ENCODE results near the gene GPR55.

GPR55 gene

DNA sequence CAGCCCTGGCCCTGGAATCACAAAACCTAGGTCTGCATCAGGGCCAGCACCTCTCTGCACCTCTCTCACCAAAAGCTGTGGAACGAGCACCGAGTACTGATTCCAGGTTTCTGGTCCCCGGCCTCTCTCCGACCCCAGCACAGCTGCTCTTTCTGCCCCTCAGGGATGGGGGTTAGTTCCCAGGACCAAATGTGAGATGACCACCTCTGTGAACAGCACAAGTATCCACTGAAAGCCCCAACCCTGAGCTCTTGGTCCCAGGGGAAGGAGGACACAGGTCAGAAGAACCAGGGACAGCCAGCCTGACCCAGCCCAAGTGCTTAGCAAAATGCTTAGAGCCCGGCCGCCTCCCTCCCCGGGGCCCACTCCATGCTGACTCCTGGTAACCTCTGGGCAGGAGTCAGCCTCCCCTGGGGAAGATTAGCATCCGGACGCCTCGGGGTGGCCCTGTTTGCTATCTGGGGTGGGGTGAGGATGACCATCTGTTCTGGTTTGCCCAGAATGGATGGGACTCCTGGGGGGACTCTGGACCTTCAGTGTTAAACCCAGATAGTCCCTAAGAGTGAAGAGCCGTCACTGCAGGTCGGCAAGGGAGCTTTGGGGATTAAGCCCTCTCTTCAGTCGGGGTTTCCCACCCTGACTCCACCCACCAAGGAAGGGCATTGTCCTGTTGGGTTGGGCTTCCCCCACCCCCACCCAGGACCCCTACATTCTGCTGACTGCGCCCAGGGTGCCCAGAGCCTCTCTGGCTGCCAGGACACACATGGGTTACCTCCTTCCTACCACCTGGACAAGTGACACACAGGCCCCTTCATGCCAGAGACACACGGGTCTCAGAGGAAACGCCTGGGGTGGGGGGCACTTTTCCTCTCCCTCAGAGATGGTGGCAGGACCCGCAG is 9.4 kb upstream of the GPR55 start:
- DNase-seq (ENCODE audit: low read depth in 3 of 3), result no peak

DNA sequence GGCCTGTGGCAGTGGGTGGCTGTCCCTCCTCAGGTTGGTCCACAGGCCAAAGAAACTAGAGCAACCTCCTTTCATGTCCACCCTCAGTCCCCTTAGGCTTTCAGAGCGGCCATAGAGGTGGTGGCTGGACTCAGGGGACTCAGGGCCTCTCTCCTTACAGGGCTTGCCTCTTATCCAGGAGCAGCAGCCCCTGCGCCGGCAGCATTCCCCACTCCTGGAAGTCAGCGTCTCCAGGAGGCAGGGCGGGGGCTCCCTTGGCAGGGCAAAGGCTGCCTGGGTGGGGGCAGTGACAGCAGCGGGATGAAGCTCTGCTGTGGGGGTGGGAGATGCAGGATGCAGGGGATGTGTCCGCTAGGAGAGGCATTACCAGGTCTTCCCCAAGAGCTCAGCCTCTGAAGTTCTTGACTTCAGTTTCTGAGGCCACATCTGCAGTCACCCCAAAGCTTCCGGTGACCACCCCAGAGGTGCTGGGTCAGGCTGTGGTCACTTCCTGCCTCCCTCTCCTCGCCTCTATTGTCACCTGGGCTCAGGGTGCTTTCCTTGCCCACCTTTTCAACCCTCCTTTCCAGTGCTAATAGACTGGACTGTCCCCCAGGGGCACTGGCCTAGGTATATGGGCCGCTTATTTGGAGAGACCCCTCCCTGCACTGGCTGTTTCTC is 8.6 kb upstream of the GPR55 start:
- DNase-seq (ENCODE audit: low read depth in 3 of 3), result no peak

DNA sequence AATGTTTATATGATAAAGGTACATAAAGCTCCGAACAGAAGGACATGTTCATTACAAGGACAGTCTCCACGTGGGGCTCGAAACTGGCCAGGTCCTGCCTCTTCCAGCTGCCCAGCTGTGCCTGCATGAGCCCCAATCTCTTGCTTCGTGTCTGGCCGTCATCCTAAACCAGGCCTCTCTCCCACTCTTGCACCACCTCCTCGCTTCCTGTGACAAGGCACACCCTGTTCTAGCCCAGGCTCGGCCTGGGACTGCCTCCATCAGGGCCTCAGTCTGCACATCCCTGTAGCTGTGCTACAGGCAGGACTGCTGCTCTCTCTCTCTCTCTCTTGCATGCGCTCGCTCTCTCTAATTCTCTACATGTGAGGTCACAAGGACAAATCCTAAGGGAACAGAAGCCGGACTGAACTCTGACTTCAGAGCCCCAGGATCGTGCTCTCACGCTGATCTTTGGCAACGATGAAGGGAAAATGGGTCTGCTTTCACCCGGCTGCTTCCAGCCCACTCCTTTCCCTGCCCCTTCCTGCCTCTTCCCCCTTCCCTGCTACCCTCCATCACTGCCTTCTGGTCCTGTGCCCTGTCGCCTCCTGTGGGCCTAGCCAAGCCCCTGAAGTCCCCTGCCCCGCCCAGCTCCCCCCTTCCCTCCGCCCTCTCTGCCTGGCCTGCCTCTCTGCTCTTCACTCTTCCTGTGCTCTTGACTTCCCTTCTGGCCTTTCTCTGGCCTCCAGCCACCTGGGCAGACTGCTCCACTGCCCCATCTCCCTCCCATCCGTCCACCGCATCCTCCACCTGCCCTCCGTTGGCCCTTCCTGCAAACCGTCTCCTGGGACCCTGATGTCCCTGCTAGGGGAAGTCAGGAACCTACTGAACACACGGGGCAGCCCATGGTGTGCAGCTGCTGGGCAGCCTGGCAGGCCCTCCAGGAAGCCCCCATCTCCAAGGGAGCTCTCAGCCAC is 7.8 kb upstream of the GPR55 start:
- DNase-seq (ENCODE audit: low read depth in 3 of 3), result no peak

DNA sequence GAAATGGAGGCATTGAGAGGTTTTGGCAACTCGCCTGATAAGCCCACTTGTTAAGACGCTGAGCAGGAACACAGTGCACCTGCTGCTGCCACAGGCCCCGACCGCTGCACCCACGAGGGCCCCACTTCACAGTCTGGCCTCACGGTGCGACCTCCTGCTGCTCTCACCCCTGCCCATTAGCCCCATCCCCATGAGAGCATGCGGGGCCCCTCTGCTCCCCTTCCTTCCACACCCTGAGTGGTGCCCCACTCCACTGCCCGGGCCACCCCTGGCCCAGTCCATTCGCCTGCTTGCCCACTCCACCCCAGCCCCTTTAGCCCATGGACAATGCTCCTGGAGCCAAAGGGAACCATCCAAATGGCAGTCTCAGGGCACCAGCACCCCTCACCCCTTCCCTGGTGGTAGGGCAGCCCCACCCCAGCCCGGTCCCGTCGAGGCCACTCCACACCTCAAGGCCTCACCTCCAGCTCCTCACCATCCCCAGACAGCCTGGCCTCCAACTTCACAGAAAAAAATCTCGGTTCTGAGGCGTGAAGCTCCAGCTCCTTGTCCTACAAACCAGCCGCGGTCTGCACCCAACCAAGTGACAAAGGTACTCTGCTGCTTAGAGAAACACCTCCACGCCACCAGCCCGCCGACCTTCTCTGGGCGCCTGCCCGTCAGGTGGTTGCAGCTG is 6.7 kb upstream of the GPR55 start:
- DNase-seq (ENCODE audit: low read depth in 3 of 3), result no peak

DNA sequence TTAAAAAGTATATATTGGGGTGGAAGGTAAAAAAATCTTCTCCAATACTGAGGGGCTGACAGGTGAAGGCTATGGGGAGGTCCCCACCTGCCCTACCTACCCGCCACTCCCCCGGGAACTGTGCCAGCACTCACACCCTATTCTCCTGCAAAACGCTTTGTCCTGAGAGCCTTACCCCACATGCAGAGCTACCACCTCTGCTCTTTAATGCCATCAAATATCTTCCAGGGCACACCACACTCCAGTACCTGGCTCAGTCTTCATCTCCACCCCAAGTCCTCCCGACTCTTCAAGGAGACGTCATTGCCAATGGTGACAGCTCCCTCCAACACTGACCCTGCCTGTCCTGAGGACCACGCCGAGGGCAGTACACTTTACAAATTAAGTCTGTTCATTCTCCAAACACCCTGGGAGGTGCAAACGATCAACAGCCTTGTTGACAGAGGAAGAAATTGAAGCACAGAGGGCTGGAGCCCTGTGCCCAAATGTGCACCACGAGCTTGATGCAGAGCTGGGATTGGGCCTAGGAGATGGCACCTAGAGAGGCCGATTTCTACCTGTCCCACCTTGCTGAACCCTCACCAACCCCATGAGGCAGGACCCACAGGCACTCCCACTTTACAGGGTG is 6.0 kb upstream of the GPR55 start:
- no peak for DNase-seq (ENCODE audit: low read depth in 3 of 3)

DNA sequence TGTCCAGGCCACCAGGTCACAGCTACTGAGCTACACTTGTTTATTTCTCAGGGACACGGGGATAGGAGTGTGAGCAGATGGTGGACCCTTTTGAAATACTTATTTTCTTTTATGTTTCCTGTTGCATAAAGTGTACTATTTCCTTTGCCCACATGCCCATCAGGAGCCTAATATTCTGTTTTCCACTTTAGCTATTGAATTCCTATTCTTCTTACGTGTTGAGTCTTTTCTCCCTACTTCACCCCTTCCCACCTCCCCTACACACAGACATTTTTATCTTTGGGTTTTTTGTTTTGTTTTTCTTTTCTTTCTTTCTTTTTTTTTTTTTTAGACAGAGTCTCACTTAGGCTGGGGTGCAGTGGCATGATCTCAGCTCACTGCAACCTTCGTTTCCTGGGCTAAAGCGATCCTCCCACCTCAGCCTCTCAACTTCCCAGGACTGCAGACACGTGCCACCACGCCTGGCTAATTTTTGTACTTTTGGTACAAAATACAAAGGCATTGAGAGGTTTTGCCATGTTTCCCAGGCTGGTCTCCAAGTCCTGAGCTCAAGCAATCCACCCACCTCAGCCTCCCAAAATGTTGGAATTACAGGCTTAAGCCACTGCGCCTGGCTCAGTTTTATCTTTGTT is 5.2 kb upstream of the GPR55 start:
- no peak for DNase-seq (ENCODE audit: low read depth in 3 of 3)

DNA sequence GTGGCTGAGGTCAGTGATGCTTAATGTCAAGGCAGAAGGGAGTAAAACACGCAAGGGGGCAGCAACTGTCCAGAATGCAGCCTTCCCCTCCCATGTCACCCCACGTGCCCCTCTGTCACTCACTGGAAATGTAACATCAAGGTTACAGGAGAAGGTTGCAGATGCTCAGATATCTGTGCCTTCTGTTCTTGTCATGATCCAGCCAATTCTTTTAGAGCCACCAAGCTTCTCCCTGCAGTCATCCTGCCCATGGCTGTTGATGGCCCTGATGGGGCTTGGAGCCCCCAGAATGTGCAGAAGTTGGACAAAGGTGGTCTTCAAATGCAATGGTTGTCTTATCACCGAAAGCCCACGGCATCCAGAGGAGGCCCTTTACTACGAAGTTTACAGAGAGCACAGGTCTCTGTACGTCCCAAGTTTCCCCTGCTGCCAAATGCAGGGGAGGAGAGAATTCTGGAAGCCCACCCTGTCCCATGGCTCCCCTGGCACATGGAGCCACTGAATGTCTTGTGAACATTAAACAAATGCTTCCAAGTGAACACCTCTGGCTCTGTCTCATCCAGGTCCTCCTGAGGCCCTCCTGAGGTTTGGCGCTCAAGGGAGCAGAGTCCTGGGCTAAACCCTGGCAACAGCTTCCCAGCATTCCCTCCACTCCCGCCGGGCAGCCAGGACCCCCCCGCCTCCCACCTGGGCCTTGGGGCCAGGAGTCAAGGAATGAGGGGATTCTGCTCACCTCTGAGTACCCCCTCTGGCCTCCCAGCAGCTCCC is 4.5 kb upstream of the GPR55 start:
- no peak for DNase-seq (ENCODE audit: low read depth in 3 of 3)

DNA sequence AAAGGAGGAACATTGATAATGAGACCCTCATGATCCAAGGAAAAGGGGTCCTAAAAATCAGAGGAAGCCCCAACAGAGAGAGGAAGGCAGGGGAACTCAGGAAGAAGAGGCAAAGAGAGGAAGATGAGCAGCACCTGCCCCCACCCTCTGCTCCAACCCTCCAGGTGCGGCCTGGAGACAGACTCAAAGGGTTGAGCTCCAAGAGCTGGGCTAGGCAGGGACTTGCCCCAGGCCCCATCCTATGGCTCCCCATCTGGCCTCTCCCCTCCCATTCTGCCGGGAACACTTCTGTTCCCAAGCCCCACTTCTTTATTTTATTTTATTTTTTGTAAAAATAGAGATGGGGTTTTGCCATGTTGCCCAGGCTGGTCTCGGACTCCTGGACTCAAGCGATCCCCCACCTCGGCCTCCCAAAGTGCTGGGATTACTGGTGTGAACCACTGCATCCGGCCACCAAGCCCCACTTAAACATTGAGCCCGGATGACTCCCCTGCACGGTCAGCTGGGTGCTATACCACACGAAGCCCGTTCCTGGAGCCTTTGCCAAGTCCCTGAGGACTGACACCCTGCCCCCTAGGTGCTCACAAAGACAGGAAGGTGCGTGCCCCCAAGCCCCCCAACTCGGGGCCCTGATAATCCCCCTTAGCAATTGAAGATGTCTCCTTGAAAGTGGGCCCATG is 3.8 kb upstream of the GPR55 start:
- DNase-seq (ENCODE audit: low read depth in 3 of 3), result no peak

DNA sequence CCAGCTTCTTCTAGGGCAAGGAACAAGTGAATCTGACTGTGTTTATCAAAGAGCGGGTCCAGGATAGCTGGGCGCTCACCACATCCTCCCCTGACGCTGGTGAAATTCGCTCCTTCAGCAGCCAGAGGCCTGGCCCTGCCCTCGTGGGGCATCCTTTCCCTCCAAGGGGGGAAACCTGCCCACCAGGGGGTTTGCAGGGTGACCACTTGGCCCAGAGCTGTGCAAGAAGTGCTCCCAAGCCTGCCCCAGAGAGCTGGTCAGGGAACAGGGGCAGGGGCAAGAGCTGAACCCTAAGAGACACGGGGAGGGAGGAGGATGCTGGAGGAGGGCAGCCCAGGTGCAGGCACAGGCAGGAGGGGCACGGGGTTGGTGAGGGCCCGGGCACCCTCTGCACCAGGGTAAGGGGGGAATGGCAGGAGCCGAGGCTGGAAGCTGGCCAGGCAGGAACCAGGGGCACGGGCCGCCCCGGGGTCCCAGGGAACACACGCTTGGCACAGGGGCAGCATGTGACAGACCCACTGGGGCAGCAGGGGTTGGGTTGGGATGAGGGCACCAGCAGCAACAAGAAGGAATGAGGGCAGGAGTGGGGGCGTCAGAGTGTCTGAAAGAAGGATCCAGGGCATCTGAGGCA is 2.8 kb upstream of the GPR55 start:
- no peak for DNase-seq (ENCODE audit: low read depth in 3 of 3)

DNA sequence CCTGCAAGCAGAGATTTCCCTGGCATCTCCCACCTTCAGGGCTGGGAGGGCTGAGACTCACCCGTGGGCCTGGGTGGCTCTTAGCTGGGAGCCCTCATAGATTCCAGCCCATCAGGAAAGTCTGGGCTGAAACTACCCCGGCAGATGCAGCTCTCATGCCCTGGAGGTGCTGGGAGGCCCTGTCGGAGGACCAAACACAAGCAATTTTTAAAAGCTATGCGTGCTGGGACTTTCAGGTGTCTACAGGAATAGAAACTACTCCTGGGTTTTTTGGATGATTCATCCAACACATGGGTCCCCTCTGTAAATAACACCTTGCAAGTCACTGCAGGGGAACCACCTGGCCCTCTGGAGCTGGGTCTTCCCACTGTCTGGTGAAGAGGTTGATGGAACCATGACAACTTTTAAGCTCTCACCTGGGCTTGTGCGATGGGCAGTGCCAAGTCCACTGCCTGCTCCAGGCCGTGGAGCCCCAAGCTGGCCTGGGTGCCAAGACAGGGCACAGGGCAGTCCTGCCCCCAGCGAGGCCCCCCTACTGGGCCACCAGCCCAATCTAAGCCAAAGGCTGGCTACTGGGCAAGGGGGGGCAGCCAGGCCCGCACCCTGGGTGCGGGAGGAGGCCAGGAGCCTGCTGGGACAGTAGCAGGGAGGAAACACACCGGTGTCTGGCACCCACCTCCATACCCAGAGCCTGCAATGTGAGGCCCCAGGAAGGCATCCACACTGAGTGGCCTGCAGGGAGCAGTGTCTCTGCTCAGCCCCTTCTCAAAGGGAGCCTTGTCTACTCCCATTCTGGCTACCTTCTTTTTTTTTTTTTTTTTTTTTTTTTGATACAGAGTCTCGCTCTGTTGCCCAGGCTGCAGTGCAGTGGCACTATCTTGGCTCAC is 1.1 kb upstream of the GPR55 start:
- peak in 1 of 3 donors; percentile 56 for DNase-seq (ENCODE audit: low read depth in 3 of 3)

DNA sequence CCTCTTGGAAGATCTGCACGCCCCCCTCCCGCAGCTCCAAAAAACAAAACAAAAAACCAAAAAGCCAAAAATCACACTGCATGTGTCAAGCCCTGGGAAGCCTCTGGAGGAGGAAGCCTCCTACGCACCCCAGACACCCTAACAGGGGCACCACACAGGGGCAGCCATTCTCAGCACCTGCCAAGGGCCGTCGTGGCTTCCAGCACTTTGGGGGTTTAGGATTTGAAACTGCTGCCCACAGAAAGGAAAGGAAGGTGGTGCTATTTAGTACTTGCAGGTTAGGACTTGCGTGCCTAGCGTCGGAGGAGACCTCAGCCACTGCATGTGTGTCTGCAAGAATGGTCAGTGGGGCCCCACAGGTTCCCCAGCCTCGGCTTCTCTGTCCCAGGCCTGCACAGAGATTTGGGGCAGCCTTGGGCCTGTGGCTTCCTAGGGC is 419 bp upstream of the GPR55 start:
- DNase-seq (ENCODE audit: low read depth in 3 of 3), result no peak

DNA sequence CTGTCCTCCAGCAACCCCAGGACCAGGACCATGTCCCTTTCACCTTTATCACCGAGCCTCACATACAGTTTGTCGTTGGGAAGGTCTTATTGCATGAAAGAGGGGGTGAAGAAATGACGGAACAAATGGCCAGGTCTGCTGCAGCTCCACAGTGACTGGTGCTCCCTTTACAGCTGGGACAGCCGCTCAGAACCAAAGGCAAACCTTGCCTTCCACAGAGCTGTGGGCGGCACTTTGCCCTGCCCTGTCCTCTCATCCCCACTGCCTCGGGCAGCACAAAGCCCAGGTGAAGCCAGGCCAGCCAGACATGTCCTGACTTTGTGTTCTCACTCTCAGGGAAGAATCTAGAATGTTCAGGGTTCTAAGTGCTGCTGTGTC is 961 bp downstream of the GPR55 start:
- DNase-seq (ENCODE audit: low read depth in 3 of 3), result no peak

DNA sequence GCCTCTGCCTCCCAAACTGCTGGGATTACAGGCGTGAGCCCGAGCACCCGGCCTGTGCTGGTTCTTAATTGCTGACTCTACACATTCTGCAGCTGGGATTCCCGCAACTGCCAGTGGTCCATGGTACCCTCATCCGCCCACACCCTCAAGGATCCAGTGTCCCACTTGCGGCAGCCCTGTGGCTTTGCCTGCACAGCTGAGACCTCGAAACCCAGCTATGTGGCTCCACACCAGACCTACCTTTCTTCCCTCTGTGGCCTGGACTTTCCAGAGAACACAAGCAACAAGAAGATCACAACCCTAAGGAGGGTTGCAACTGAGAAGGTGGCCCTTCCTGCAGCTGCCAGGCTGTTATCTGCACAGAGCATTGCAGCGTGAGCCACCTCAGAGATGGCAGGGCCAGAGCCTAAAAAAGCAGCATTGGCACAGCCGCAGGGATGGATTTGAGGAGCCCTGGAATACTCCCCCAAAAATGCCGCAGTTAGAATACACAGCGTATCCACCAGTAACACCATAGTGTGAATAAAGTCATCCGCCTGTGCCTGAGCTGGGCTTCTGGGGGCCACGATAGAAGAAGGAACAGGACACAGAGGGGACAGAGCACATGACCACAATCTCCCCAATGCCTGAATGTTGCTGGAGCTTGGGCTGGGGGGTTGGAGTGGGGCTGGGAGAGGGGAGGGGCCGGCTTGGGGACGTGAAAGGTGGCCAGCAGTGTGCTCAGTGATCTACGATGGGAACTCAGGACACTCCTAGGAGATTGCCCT is 1.9 kb downstream of the GPR55 start:
- DNase-seq (ENCODE audit: low read depth in 3 of 3), result no peak

DNA sequence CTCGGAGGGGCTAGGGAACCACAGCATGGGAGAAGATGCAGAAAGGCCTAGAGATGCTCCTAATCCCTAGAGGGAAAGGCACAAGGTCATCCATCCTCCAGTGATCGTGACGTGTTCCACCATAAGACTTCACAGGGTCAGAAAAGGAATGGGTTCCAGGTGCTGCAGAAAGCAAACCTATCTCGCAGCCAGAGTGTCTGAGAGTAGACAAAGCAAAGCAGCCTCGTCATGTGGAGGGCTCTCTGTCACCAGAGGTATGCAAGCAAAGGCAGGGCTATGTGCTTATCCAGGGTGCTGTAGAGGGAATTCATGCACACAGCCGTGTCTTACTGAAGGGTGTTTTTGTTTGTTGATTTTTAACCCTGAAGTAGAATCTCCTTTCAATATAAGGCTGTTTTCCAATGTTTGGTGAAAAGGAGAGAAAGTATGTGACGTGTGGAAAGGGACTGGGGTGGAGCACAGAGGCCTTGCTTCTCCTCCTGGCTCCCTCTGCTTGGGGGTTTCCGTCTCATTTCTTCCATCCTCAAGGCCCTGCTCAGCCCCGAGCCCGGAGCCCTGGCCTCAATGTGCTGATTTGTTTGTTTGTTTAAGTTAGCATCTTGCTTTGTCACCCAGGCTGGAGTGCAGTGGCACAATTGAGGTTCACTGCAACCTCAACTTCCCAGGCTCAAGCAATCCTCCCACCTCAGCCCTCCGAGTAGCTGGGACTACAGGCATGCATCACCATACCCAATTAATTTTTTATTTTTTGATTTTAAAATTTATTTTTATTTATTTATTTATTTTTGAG is 3.0 kb downstream of the GPR55 start:
- DNase-seq (ENCODE audit: low read depth in 3 of 3), result no peak

DNA sequence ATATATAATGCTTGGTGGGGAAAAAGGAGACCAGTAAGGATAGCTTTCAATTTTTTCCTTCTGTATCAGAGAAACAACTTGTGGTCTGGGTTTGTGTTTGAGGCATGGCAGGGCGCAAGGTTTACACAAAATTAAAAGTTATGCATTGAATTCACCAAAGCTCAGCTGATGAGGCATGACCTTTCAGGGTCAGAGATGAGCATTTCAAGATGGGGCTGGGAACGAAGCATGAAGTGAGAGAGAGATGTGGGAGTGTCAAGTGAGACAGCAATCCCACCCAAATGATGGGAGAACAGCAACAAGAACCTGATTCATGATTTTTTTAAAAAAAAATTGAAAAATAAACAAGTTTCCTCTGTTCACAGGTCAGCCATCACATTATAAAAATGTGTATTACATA is 4.9 kb downstream of the GPR55 start:
- DNase-seq (ENCODE audit: low read depth in 3 of 3), result no peak

DNA sequence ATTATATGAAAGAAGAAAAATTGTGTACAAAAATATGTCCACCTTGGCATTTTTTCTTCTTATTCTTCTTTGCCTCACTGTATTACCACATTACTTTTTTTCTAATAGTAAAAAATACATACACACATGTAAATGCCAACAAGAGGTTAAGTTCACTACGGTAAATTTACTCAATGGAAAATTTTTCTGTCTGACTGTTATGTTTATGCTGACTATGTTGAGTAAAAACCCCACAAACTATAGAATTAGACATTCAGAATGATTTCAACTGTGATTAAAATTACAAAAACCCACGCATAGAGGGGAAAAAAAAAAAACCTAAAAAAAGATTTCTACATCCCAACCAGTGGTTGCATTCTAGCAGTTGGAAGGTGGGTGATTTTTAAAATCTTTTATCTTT is 5.4 kb downstream of the GPR55 start:
- no peak for DNase-seq (ENCODE audit: low read depth in 3 of 3)

Measured in stimulated activated CD4-positive, alpha-beta T cell treated with anti-CD3 and anti-CD28 coated beads, TNF-alpha, amount 100 ng/mL, for 48 hours (primary cell).